Activated CD4-positive, alpha-beta T cell treated with anti-CD3 and anti-CD28 coated beads for 1 hour (primary cell): ENCODE data around the gene PCYT1B.
"Not testable (repeated sequence)": the region's sequence is repeated elsewhere in the genome, so short reads cannot be mapped to it uniquely, and the experiment has no call there.

Experiments
- DNase-seq: peaks from one replicate; pipeline ENCODE4 v3.0.0-alpha.2; 2020

The PCYT1B gene

DNA sequence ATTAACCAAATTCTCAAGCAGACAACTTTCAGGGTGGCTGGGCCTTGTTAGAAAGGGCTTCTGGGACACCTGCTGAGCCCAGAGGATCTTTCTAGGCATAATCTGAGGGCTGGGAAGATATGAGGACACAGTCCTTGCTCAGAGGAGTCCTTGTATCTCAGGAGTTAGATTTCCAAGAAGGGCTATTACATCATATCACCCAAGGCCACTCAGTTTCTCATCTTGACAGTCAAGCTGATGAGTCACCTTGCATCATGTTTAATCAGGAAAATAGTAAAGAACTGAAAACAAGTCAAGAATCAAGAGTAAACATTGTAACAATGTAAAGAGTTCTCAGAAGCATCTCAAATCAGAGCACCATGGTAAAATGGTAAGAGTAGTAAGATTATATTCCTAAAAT lies 4.0 kb downstream of the PCYT1B start:
- no peak for DNase-seq

DNA sequence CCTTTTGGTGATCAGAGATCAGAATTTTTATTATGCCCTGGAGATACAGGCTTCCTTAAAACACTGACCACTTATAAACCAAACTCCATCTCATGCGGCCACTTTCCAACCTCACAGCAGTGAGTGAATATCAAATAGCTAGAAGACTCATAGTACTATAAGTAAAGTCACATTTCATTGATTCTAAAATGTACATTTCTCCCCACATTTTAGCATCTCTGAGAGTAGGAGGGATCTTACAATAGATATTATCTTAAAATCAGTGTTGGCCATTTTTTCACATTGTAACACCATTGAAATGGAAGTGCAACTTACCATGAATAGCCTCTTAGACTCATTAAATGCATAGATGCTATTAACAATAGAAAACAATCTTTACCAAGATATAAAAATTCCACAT lies 17.4 kb downstream of the PCYT1B start:
- no peak for DNase-seq

GRCh38 chrX:24619647-24620046 lies 27.5 kb downstream of the PCYT1B start:
- DNase-seq = no peak

- no peak for DNase-seq
These were observed 36.6 kb downstream of the PCYT1B start for GRCh38 chrX:24610516-24610915.

DNA sequence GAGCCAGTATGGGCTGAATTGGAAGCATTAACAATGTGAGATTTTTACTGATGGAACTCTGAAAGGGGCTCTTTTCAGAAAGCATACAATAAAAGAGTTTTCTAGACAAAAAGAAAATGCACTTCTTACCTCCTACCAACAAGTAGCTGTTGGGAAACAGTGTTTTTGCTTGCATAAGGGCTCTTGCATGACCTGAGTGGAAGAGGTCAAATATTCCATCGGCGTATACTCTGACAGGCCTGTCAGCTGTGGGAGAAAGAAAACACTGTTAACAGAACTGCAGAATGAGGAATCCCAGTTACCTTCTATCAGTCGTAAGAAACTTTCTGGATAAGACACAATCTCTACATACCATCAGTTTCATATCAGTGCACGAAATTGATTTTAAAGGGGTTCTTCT lies 39.5 kb downstream of the PCYT1B start:
- DNase-seq = no peak

- DNase-seq = not testable (repeated sequence)
These were observed 41.2 kb downstream of the PCYT1B start for GRCh38 chrX:24605941-24606340.

- no peak for DNase-seq
These were observed 44.0 kb downstream of the PCYT1B start for GRCh38 chrX:24603191-24603590.

- no peak for DNase-seq
These were observed 45.3 kb downstream of the PCYT1B start for GRCh38 chrX:24601858-24602257.

DNA sequence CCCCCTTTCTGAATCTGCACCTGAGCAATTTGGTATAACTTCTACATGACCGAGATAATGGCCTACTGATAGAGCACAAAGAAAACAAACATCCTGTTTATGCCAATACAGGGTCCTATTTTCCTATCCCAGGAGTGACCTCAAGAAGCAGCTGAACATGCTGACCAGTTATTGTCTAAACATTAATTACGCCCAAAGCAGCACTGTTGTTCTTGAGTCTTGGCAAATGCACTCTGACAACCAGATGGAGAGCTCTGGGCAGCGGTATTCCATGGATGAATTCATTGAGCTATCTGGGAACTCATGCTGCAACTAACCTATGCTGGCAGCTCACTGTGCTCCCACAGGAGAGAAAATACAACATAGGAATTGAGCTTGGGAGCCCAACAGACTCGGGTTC lies 52.6 kb downstream of the PCYT1B start:
- DNase-seq = no peak

GRCh38 chrX:24590111-24590510 lies 57.0 kb downstream of the PCYT1B start:
- no peak for DNase-seq

DNA sequence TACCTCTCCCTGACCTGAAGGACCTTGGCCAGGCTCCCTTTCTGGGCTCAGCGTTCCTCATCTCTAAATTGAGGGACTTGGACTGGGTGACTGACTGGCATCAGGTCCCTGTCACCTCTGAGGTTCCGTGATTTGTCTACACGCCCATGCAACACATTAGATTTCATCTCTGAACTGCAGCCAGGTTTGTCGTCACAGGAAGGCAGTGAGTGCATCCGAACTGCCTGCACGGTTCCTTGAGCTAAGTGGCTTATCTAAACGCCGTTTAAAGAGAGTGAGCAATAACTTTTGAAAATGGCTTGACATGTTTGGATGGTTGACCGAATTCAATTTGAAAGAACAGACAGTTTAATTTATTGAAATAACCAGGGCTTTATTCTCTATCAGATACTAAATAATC lies 70.1 kb downstream of the PCYT1B start:
- DNase-seq = no peak

- no peak for DNase-seq
These were observed 71.7 kb downstream of the PCYT1B start for GRCh38 chrX:24575496-24575895.

DNA sequence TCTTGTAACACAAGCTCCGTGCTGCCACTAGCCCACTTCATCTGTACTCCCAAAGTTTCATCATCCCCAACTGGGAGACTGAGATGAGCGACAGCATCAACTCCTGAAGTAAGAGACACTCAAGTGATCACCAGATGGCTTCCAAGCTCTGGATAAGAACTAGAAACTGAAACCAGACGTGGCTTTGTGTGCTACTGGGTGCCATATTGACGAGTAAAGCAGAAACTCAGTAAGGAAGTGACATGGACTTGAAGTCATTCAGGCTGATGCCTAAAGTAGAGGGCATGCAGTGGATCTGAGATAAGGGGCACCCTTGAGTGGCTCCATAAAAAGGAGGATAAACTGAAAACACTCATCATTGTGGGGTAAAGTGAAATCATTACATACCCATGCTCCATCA lies 72.4 kb downstream of the PCYT1B start:
- no peak for DNase-seq

DNA sequence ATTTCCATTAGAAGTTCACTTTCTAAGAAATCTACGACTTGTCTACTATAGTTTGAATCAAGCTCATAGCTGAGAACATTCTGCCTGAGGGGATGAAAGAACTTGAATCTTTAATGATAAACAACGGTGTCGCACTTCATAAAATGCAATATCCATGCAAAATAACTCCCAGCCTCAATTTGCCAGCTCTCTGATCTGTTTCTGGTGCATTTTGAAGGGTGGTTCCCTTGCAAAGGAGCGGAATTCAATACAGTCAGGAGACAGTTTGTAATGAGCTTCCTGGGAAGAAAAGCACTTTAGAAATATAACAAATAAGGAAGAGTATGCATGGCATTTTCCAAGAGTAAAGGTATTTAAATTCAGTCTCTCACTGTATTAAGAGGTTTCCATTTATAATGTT lies 80.0 kb downstream of the PCYT1B start:
- no peak for DNase-seq

DNA sequence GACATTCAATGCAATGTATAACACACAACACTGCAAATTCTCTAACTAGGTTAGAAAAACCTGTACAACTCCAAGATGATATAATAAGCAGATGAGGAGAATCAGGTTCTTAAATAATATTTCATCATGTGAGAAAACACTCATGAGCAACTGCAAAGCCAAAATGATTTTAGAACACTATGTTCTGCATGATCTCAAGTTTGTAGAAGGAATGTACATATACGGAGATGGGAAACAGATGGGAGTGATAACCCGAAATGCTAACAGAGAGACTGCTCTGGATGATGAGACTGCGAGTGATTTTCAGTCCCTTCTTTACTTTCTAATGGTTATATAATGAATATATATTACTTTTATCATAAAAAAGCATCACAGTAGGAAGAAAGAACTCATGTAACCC lies 80.9 kb downstream of the PCYT1B start:
- DNase-seq = no peak

- DNase-seq = no peak
These were observed 83.7 kb downstream of the PCYT1B start for GRCh38 chrX:24563291-24564010.

- no peak for DNase-seq
These were observed 86.0 kb downstream of the PCYT1B start for GRCh38 chrX:24561121-24561520.

DNA sequence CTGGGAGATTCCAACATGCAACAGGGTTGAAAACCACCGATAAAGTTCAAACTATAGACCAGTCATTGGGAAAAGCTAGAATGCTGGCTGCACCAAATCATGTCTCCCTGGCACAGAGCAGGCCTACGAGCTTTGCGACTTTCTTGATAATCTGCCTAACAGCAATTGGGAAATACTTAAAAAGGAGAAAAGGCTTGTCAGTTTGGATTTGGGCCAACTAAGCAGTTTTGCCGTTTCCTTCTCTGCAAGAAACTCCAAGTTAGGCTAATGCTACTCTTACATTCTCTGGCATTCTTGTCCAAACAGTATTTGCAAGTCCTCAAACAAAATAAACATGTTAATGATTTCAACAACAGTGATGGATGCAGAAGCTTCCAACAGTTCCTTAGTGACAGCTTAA lies 94.1 kb downstream of the PCYT1B start:
- DNase-seq = no peak

DNA sequence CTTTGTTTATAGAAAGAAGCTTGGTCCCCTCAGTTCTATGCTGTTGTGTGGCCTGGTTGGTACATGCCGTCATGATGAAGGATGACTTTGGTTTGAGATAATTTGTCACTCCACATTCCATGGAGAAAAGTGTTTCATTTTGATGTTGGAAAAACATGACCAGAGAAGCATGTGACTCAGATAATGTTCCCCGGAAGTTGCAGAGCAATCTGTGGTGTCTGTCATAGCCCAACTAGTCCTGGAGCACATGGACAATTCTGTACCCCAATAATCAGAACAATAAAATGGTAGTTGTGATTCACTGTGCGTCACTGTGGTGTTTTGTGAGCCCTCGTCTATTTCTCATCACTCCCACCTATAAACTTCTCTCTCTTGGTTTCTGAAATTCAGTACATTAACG lies 97.0 kb downstream of the PCYT1B start:
- DNase-seq = no peak

GRCh38 chrX:24547961-24548360 lies 99.2 kb downstream of the PCYT1B start:
- DNase-seq = no peak

- no peak for DNase-seq
These were observed 104.4 kb downstream of the PCYT1B start for GRCh38 chrX:24542756-24543155.

DNA sequence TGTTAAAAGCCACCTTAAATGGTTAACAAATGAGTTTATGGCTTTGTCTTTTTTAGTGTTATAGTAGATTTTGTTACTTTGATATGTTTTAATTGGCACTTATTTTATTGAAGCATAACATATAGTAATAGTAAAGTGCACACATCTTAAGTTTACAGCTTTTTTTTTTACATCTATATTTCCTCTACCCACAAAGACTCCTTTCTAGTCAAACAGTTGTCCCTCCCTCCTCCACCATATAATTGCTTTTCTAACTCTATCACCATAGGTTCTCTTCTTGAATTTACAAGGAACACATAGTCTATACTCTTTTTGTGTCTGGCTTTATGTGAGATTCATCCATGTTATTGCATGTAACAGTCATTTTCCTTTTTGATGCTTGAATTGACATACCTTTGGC lies 110.6 kb downstream of the PCYT1B start:
- no peak for DNase-seq

- no peak for DNase-seq
These were observed 118.5 kb downstream of the PCYT1B start for GRCh38 chrX:24528605-24529004.

DNA sequence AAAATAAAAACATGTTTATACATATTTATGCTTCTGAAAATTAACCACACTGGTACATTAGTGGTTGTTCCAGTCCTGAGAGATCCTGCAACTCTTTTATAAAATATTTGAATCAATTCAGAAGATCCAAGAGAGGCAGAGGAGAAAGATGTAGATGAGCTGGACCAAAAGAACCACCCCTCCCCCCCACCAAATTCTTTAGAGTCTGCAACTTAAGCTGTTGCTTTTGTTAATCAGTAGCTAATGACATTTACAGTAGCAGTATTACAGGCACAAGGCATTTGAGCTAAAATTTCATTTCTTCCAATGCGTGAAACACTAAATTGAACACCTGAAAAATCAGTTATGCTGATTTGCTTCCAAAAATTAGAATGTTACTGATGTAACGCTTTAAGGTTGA lies 120.5 kb downstream of the PCYT1B start:
- no peak for DNase-seq

- DNase-seq = no peak
These were observed 121.7 kb downstream of the PCYT1B start for GRCh38 chrX:24525455-24525854.

DNA sequence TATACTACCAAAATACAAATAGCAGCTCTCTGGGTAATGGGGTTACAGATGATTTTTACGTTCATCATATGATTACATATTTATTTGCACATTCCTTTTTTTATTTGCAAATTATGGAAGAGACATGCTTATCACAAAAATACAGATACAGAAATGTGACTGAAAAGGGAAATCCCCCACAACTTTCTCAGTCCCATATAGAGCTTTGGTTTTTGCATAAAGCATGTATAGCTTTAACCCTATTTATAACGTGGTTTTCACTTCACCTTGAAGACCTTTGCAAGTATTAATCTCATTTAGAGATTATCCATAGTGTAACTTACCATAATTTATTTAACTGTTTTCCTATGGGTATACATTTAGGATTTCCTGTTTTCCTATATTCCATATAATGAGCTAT lies 126.7 kb downstream of the PCYT1B start:
- no peak for DNase-seq
